ENCODE results near the gene SQOR. TPM values are rescaled to one million over a fixed set of nuclear protein-coding genes. Genes with fewer than 3 reads are reported as not detected.

SQOR gene
- total RNA-seq, result 10 to 100 TPM; 37.8 to 44.4 TPM
- long read RNA-seq, donor 1, transcript SQOR-201 (10 exons, 2,003 nt), result major isoform, 21 of 25 reads
- long read RNA-seq, donor 1, partial matches to known transcripts, result 3 of 25 reads
- long read RNA-seq, donor 1, other reads (novel, unspliced or antisense), result 1 of 25 reads
- long read RNA-seq, donor 2, transcript SQOR-201 (10 exons, 2,003 nt), result major isoform, 159 of 196 reads
- long read RNA-seq, donor 2, partial matches to known transcripts, result 16 of 196 reads
- long read RNA-seq, donor 2, other reads (novel, unspliced or antisense), result 21 of 196 reads

DNA sequence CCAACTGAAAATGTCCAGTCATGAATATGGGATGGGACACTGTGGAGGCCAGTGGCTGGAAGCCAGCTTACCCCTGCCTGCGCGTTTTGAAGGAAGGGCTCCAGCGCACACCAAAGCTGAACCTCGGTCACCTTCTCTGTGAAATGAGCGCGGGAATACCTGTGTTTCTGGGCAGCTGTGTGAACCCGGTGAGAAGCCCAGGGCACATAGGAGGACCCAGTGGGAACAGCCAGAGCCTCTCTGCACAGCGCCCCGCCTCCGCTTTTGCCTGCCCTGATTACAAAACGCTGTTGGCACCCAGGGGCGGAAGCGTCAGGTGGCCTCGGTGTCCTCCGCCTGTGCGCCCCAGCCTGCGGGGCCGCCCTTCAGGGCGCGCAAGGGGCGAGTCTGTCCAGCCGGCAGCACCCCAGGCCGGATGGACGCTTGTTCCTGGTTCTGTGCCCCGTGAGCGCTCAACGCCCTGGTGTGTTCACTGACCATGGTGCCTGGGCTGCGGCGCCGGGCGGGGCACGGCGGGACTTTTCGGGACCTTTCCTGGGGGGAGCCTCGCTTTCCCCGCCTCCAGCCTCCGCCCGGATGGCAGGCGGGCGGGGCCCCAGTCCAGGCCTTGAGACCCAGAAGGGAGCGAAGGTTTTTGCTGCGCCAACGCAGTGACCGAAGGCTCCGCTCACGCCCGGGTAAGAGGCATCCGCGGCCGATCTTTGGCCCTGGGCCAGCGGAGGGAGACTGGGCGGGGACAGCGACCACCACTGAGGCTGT is at the start of gene SQOR:
SQOR (plus strand) TSS at position 598 of the 759 bp plus-strand sequence. CDS start 23,895 bp downstream, outside the sequence.
- intact Hi-C loops (cut with DNase I), result no loop called here
- DNase-seq (ENCODE audit: low spot score), result peak; percentile 96

GRCh38 chr15:45585069-45585791 is 49.6 kb upstream of the SQOR start:
- no peak for DNase-seq (ENCODE audit: low spot score)
- intact Hi-C loops (cut with DNase I), result no loop called here

- intact Hi-C loops (cut with DNase I), result no loop called here
- no peak for DNase-seq (ENCODE audit: low spot score)
Measured at GRCh38 chr15:45586125-45586524, 48.7 kb upstream of the SQOR start.

- no peak for DNase-seq (ENCODE audit: low spot score)
- intact Hi-C loops (cut with DNase I), result no loop called here
Measured at GRCh38 chr15:45586601-45587094, 48.2 kb upstream of the SQOR start.

DNA sequence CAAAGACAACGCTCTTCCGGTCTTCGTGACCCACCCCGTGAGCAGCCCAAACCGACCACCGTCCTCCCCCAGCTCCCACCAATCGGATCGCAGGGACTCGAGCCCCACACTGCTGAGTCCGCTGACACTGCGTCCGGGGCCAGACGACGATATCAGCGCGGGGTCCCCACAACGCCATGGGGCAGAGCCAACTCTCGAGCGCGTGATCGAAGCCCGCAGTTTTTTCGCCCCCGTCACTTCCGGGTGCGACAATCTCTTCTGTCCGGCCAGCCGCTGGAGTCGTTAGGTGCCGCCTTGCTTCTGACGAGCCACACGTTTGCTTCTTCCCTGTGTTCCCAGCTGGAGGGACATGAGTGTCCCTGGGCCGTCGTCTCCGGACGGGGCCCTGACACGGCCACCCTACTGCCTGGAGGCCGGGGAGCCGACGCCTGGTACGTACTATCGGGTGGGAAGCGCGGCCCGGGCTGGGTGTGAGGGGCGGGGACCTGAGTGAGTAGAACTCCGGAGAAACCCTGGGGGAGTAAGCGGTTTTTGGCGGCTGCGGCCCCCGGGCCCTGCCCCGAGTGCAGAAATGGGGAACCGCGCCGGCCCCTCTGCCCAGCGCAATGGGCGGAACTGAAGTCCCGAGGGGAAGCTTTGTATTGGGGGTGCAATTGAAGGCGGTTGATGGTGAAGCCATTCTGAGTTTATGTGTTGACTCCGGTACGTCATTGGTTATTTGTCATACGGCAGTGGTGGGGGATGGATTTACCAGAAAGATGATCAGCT is 47.5 kb upstream of the SQOR start, which contains the start of gene BLOC1S6:
BLOC1S6 (plus strand) TSS at position 285 of the 768 bp plus-strand sequence; CDS start at position 350, 65 bp downstream.
- peak; percentile 98 for DNase-seq (ENCODE audit: low spot score)
- intact Hi-C loops (cut with DNase I), result no loop called here

DNA sequence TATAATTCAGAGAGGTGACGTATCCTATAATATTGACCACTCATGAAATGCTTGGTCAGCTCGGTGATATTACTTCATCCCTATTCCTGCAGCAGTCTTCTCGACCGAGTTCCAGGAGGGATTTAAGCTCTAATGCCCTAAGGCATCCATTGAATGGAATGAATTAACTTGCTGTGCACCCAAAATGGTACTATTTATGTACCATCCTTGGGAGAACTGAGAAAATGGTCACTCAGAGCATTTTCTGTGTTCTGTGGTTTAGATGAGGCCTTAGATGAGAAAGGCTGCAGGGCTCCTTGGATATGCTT is 47.0 kb upstream of the SQOR start:
- intact Hi-C loops (cut with DNase I), result no loop called here
- no peak for DNase-seq (ENCODE audit: low spot score)

DNA sequence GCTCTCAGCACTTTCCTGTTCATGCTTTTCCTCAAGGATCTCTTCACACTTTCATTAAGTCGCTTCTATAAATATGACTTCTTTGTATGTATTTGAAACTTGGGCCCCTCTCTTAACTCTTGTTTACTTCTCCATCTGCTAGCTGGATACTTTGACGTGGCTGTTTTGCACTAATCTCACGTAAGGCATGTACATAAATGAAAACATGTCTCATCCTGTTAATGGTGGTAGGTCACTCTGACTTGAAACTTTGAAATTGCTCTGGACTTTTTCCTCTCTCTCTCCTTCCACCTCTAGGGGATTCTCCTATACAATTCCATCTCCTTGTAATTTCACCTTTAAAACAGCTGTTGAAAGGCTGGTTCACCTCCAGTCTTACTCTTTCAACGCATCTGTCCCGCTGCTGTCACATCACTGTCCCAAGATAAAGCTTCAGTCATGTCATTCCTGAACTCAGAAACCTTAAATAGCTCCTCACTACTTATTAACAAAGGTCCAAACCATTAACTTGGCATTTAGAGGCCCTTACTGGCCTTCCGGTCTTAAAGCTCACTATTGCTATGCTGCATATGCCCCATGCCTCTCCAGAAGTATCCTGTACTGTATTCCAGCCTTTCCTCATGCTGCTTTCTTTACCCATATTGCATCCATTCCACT is 46.5 kb upstream of the SQOR start:
- DNase-seq (ENCODE audit: low spot score), result no peak
- intact Hi-C loops (cut with DNase I), result no loop called here

GRCh38 chr15:45589256-45589655 is 45.6 kb upstream of the SQOR start:
- DNase-seq (ENCODE audit: low spot score), result no peak
- intact Hi-C loops (cut with DNase I), result no loop called here

DNA sequence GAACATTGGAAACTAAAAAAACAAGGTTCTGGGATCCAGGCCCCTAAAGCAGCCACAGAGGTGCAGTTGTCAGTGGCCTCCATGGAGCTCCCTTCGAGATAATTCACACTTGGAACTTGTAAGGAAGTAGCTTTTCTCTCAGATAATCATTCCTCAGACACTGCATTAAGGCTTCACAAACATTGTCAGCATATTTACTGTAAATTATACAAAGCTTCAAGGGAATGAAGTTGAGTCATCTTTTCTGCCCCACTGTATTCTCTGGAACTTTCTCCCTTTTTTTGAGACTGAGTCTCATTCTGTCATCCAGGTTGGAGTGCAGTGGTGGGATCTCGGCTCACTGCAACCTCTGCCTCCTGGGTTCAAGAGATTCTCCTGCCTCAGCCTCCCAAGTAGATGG is 40.5 kb upstream of the SQOR start:
- intact Hi-C loops (cut with DNase I), result no loop called here
- DNase-seq (ENCODE audit: low spot score), result no peak

- intact Hi-C loops (cut with DNase I), result no loop called here
- DNase-seq (ENCODE audit: low spot score), result no peak
Measured at GRCh38 chr15:45594835-45595530, 39.8 kb upstream of the SQOR start.

GRCh38 chr15:45603881-45604280 is 30.9 kb upstream of the SQOR start:
- intact Hi-C loops (cut with DNase I), result no loop called here
- no peak for DNase-seq (ENCODE audit: low spot score)

DNA sequence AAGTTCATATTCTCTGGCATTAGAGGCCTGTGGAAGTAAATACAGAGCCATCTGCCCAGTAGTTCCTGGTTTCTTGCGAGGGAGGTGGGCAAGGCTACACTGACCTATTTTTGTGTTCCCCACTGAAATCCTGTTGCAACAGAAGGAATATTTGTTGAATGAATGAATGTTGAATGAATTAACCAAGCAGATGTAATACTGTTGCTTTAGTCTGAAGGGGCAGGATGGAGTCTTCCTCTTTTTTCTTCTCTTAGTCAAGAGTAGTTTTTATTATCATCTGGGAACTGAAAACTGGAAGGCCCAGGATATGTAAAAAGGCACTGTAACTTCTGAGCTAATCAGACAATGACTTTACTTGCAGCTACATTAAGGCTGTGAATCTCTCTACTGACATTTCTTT is 30.5 kb upstream of the SQOR start:
- DNase-seq (ENCODE audit: low spot score), result no peak
- intact Hi-C loops (cut with DNase I), result no loop called here

- no peak for DNase-seq (ENCODE audit: low spot score)
- intact Hi-C loops (cut with DNase I), result no loop called here
Measured at GRCh38 chr15:45606413-45606812, 28.4 kb upstream of the SQOR start.

DNA sequence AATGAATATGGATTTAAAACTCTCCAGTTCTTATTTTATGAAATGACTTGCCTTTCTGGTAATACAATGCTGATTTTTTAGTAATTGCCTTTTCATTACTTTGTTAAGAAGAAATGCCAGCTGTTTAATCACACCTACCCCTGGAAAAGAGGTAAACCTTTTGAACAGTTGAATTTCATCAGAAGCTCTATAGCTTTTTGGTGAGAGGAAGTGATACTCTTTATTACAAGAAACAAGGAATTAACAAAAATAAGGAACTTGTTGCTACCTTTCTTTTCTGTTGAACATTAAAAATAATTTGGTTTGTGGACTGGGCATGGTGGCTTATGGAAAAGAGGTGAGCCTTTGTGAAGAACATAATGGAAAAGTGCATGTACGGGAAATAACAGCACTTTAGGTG is 28.0 kb upstream of the SQOR start:
- intact Hi-C loops (cut with DNase I), result no loop called here
- DNase-seq (ENCODE audit: low spot score), result no peak

- no peak for DNase-seq (ENCODE audit: low spot score)
- intact Hi-C loops (cut with DNase I), result loop anchor here (10.0 kb wide), 2 partner anchors 87 to 157 kb away; partner anchors contain the start of gene SLC30A4 (in 2 of the 2)
Measured at GRCh38 chr15:45611305-45611704, 23.5 kb upstream of the SQOR start.

DNA sequence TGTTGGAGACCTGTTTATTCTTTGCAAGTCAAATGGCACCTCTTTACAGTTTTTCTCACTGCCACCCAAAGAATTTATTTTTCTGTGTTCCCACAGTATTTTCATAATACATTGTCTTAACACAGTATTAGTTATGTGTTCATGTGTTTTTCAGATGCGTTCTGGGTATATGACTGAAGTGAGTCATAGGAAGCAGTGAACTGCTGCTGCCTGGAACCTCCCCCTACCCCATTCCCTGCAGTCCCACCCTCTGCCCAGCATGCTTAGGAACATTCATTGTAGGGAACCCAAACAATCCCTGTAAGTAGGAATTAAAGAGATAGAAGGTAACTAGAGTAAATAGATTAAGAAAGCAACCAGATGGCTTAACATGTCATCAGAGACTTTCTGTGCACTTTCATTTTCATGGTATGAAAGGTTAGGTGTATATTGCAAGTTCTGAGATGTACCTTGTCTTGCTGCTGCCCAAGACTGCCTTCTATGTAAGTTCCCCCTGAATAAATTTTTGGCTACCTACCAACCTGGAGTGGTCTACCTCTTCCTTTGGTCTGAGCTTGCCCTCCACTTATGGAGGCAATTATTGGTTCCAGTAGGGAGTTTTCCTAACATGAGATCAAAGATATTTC is 21.9 kb upstream of the SQOR start:
- intact Hi-C loops (cut with DNase I), result loop anchor here (10.0 kb wide), 2 partner anchors 88 to 158 kb away; partner anchors contain the start of gene SLC30A4 (in 2 of the 2)

DNA sequence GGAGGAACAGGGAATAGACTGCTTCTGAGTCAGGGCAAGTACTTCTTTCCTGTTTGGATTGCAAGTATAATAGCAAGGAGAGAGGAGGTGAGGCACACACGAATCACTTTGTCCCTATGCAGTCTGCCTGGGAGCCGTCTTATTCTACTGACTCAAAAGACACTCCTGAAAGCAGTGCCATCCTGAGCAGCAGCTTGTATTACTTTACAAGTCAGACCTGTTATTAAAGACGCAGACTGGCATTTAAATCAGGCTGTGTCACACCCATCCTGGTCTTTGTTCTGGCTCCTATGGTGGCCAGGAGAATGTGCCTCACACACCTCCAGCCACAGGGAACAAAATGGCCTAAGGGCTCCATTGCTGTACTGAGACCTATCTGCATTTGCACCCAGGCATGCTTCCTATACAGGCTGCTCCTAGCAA is 17.9 kb upstream of the SQOR start:
- intact Hi-C loops (cut with DNase I), result loop anchor here (10.0 kb wide), 2 partner anchors 92 to 162 kb away; partner anchors contain the start of gene SLC30A4 (in 2 of the 2)
- DNase-seq (ENCODE audit: low spot score), result no peak

More for the DNA sequence above, 21.9 kb upstream of the SQOR start:
- DNase-seq (ENCODE audit: low spot score), result no peak

All from posterior vena cava (tissue), 2 donors.